Esophagus muscularis mucosa (tissue), 4 donors: Measurements from ENCODE around the gene CCDC78. TPM values are rescaled to one million over a fixed set of nuclear protein-coding genes. Genes with fewer than 3 reads are reported as not detected.
A peak's percentile ranks its signal among the peaks of the same experiment; 100 is the strongest.
"Not testable (repeated sequence)": the region's sequence is repeated elsewhere in the genome, so short reads cannot be mapped to it uniquely, and the experiment has no call there.

Experiments used
- DNase-seq: peaks from one replicate; pipeline ENCODE4 v3.0.0-alpha.2; 2017; ENCODE audit errors: extremely low spot score
- H3K27ac ChIP-seq, 4 donors: fragments of 200-600 bp; sonication (generic); replicated peaks in 1 of 4; 1 replicate in 3 of 4; 2 replicates in 1 of 4; pipeline ENCODE4 v1.5.1; 2016 to 2019; ENCODE audit warnings: mild to moderate bottlenecking in 1 of 4
- H3K27me3 ChIP-seq, 4 donors: fragments of 200-600 bp; sonication (generic); one replicate each; pipeline versions ENCODE4 v1.5.1 to v1.6.0; 2016 to 2019
- H3K36me3 ChIP-seq, 4 donors: fragments of 200-600 bp; sonication (generic); one replicate each; pipeline ENCODE4 v1.5.1; 2016 to 2019
- H3K4me1 ChIP-seq, 4 donors: fragments of 200-600 bp; sonication (generic); one replicate each; pipeline ENCODE4 v1.5.1; 2016 to 2019
- H3K4me3 ChIP-seq, 4 donors: fragments of 200-600 bp; sonication (generic); 1 replicate in 2 of 4; 2 replicates in 2 of 4; pipeline ENCODE4 v1.5.1; 2016 to 2019; ENCODE audit warnings: mild to moderate bottlenecking in 4 of 4, moderate library complexity in 1 of 4
- H3K9me3 ChIP-seq, 4 donors: fragments of 200-600 bp; sonication (generic); 1 replicate in 3 of 4; 2 replicates in 1 of 4; pipeline ENCODE4 v1.5.1; 2016 to 2019
- CTCF ChIP-seq, 3 experiments: fragments of 200-600 bp in 2 of 3; fragments of 450-650 bp in 1 of 3; sonication (generic) in 2 of 3; IDR thresholded peaks; one replicate each; pipeline ENCODE4 v1.5.1; 2017 to 2019; ENCODE audit warnings: antibody characterized with exemption in 3 of 3, mild to moderate bottlenecking in 2 of 3, moderate library complexity in 1 of 3
- EP300 ChIP-seq: sonication (generic); formaldehyde crosslinking; IDR thresholded peaks from one replicate; pipeline ENCODE4 v1.6.1; 2017; ENCODE audit warnings: antibody characterized with exemption
- POLR2A ChIP-seq: fragments of 450-650 bp; IDR thresholded peaks from one replicate; pipeline ENCODE4 v1.6.1; 2017; ENCODE audit warnings: antibody characterized with exemption, moderate library complexity, mild to moderate bottlenecking, low read depth
- POLR2AphosphoS5 ChIP-seq, 2 donors: sonication (generic); formaldehyde crosslinking; IDR thresholded peaks; one replicate each; pipeline ENCODE4 v1.6.1; 2017; ENCODE audit warnings: antibody characterized with exemption in 2 of 2
- WGBS: methylation state at CpG from one replicate; pipeline ENCODE4 v1.1.5; 2018; 5-methylcytosine and 5-hydroxymethylcytosine counted together
- intact Hi-C: fragments of 100-400 bp; cut with DNase I; formaldehyde crosslinking; loops from one replicate; pipeline ENCODE4 v1.15.1; 2023
- total RNA-seq, 4 donors: library from RNA; depleted of rRNA; stranded (reverse); fragments of >200 nt; gene quantifications; one replicate each; pipeline versions ENCODE4 v1.1.0 to v1.2.1, GENCODE V29; 2016

CCDC78 gene
- total RNA-seq, 4 donors from 2014 or later: 0.33 to 2.5 (median 0.61) TPM

DNA sequence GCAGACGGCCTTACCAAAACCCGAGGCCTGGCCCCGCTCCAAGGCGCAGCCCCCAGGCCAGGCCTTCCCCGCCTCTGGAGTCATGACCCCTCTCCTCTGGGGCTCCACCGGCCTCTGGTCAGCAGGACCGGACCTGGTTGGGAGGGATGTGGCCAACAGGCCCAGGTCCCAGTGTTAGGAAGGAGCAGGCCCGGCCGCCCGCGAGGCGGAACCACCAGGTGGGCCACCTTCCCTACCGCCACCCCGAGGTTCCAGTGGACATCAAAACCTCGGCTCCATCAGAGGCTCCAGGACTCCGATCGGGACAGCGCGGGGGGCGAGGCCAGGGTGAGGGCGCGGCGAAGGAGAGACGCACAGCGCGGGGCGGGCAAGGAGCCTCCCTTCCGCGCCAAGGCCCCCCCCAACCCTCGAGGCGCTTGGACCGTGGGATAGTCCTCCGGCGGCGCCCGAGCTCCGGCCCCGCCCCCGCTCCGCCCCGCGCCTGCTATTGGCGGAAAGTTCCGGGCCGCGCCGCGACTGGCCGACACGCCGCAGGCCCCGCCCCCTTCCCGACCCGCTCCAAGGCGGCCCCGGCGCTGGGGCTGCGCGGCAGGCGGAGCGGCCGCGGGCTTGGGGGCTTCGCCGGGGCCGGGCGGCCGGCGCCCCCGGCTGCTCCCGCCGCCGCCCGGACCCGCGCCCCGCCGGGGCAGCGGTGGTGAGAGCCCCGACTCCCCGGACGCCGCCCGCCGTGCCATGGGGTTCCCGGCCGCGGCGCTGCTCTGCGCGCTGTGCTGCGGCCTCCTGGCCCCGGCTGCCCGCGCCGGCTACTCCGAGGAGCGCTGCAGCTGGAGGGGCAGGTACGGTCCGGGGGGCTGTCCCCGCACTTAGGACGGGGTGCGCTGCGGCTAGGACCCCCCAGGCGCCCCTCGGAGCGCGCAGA lies 11.4 kb downstream of the CCDC78 start, which contains the start of gene METRN:
Gene METRN (plus strand): TSS at position 561 of the 919 bp plus-strand sequence. CDS start 172 bp downstream, at position 733.
- peak within 1 kb of the TSS; percentile 68 to 86 (median 83) for H3K4me3 ChIP-seq
- intact Hi-C loops: no loop called here
- TF ChIP-seq CTCF (IDR thresholded peaks at IDR 0.05): peak in 1 of 3 experiments; percentile 15
- peak; percentile 15 to 36 for TF ChIP-seq POLR2AphosphoS5 (IDR thresholded peaks at IDR 0.05)
- TF ChIP-seq POLR2A: no peak
- DNase-seq: peak; percentile 95
- H3K27ac ChIP-seq: peak within 1 kb of the TSS; percentile 42 to 66 (median 56)
- H3K4me1 ChIP-seq: peaks cover 31 to 78% (median 60%) of the 10 kb centered on the region in 4 donors
- H3K36me3 ChIP-seq: peaks cover 0 to 10% (median 3%) of the 10 kb centered on the region in 4 donors
- 13% methylated on average over 6 of the region's 108 CpGs for WGBS
- no peaks in the 10 kb centered on the region for H3K9me3 ChIP-seq
- peaks cover 0 to 34% (median 18%) of the 10 kb centered on the region in 4 donors for H3K27me3 ChIP-seq

DNA sequence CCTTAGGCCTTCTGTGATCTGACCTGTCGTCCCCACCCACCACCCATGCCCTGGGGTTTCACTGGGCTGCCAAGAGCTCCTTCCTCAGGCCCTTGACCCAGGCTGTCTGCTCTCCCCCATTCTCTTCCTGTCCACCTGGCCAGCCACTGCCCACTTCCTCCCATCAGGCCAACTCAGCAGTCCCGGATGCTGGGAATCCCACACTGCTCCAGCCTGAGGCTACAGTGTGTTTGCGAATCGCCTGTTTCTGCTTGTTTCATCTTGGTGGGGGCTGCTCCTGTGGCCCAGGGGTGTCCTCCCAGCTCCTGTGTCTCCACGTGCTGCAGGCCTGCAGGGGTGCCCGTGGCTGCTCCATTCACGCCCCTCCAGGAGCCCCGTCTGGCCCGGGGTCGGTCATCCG lies 12.2 kb downstream of the CCDC78 start:
- peaks cover 0 to 41% (median 24%) of the 10 kb centered on the region in 4 donors for H3K27me3 ChIP-seq
- intact Hi-C loops: no loop called here
- peaks cover 24 to 76% (median 56%) of the 10 kb centered on the region in 4 donors for H3K4me1 ChIP-seq
- peaks cover 0 to 10% (median 3%) of the 10 kb centered on the region in 4 donors for H3K36me3 ChIP-seq
- TF ChIP-seq POLR2A (no peak), CTCF (IDR thresholded peaks at IDR 0.05) (no peak), EP300 (no peak), POLR2AphosphoS5 (IDR thresholded peaks at IDR 0.05) (no peak)
- no peaks in the 10 kb centered on the region for H3K9me3 ChIP-seq
- no peak overlapping the region for H3K27ac ChIP-seq
- H3K4me3 ChIP-seq: peak overlapping the region in 3 of 4 donors; percentile 68 to 86 (median 86)
- no peak for DNase-seq
- WGBS: 62% methylated on average over 9 of the region's 11 CpGs

- intact Hi-C loops, H3K9me3 ChIP-seq, H3K4me3 ChIP-seq, H3K36me3 ChIP-seq, H3K27ac ChIP-seq, DNase-seq: not testable (repeated sequence)
- TF ChIP-seq POLR2AphosphoS5 (IDR thresholded peaks at IDR 0.05) (peak in 1 of 2 donors; percentile 19), CTCF (IDR thresholded peaks at IDR 0.05) (peak in 2 of 3 experiments; percentile 18 to 29)
- H3K4me1 ChIP-seq: peaks cover 23 to 67% (median 51%) of the 10 kb centered on the region in 4 donors
- WGBS: 58% methylated on average over 12 of the region's 13 CpGs
- peaks cover 0 to 54% (median 37%) of the 10 kb centered on the region in 4 donors for H3K27me3 ChIP-seq
Measured at GRCh38 chr16:712740-713250, 13.4 kb downstream of the CCDC78 start.

GRCh38 chr16:711548-712320 lies 14.5 kb downstream of the CCDC78 start:
- H3K36me3 ChIP-seq: peaks cover 0 to under 1% (median 0%) of the 10 kb centered on the region in 4 donors
- no peak for DNase-seq
- no peak overlapping the region for H3K4me3 ChIP-seq
- no peak overlapping the region for H3K27ac ChIP-seq
- WGBS: 14% methylated on average over 14 of the region's 25 CpGs
- peaks cover 20 to 56% (median 45%) of the 10 kb centered on the region in 4 donors for H3K4me1 ChIP-seq
- intact Hi-C loops: loop anchor here (1.0 to 2.0 kb wide), 2 partner anchors 31 to 74 kb away; no protein-coding TSS in a partner anchor
- H3K27me3 ChIP-seq: peaks cover 0 to 65% (median 45%) of the 10 kb centered on the region in 4 donors
- H3K9me3 ChIP-seq: no peaks in the 10 kb centered on the region
- TF ChIP-seq POLR2AphosphoS5 (IDR thresholded peaks at IDR 0.05): peak in 1 of 2 donors; percentile 32
- TF ChIP-seq CTCF (IDR thresholded peaks at IDR 0.05): peak; percentile 93 to 96 (median 94)
- no peak for TF ChIP-seq EP300
